Heart left ventricle (tissue), 13 donors: ENCODE measurements around the gene PSEN1.

Source experiments
- POLR2A ChIP-seq, 2 donors: fragments of 450-650 bp; IDR thresholded peaks; one replicate each; pipeline ENCODE4 v1.6.1; 2017; ENCODE audit warnings: antibody characterized with exemption in 2 of 2, mild to moderate bottlenecking in 2 of 2, moderate library complexity in 2 of 2
- TF ChIP-seq, protein P1 (sequence below), 12 donors: fragments of 200-600 bp; sonication (generic) in 4 of 12; IDR thresholded peaks; one replicate each; pipeline versions ENCODE4 v1.5.0 to v1.8.0; 2018 to 2022; ENCODE audit warnings: antibody characterized with exemption in 12 of 12, mild to moderate bottlenecking in 5 of 12
- donor health status: ischemic (EF 13 %, LVEDD 7.1; RV severe dilation, severe dysfunction).
- donor health status: DM: no; HTN: yes; CAD: no.
- donor health status: DM: no; HTN: no; CAD: no.
- donor health status: ischemic (EF 25% LVEDD 6.9; RV normal size, moderate dysfunction).
- donor health status: ischemic (EF 25% LVEDD 5.7; RV mildly dilated, moderate dysfunction).
- donor health status: ischemic (EF 35%, LVEDD 5.7; RV mildly dilated, moderate dysfunction).
- donor health status: nonischemic (EF 11% LVEDD 7.7; RV severe dilation, severe dysfunction).
- donor health status: DM: yes; HTN: yes; CAD: no.
- donor health status: PGD.
- donor health status: ischemic (EF 29% LVEDD 5.4; RV normal size, mild dysfunction).
- donor health status: nonischemic (EF 23%, LVEDD 6.1; RV moderate dilation, normal function).

DNA sequence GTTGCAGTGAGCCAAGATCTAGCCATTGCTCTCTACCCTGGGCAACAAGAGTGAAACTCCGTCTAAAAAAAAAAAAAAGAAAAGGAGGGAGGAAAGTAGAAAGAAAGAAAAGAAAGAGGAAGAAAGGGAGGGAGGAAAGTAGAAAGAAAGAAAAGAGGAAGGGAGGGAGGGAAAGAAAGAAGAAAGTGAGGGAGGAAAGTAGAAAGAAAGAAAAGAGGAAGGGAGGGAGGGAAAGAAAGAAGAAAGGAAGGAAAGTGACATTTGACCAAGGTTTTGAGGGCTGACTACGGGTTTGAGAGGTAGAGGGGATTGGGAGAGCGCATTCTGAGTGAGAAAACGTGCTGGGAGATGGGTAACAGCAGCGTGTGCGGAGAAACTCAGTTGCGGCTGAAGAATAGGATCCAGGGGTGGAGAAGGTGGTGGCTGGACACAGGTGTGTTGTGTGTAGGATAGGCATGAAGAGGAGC is 100.5 kb downstream of the PSEN1 start:
- TF ChIP-seq, protein P1, sequence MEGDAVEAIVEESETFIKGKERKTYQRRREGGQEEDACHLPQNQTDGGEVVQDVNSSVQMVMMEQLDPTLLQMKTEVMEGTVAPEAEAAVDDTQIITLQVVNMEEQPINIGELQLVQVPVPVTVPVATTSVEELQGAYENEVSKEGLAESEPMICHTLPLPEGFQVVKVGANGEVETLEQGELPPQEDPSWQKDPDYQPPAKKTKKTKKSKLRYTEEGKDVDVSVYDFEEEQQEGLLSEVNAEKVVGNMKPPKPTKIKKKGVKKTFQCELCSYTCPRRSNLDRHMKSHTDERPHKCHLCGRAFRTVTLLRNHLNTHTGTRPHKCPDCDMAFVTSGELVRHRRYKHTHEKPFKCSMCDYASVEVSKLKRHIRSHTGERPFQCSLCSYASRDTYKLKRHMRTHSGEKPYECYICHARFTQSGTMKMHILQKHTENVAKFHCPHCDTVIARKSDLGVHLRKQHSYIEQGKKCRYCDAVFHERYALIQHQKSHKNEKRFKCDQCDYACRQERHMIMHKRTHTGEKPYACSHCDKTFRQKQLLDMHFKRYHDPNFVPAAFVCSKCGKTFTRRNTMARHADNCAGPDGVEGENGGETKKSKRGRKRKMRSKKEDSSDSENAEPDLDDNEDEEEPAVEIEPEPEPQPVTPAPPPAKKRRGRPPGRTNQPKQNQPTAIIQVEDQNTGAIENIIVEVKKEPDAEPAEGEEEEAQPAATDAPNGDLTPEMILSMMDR (IDR thresholded peaks at IDR 0.05) = no peak
- no peak for TF ChIP-seq POLR2A (IDR thresholded peaks at IDR 0.05)
